Right renal cortex interstitium (tissue), 3 donors: Measurements from ENCODE around the gene COL6A2. TPM values are rescaled to one million over a fixed set of nuclear protein-coding genes. Genes with fewer than 3 reads are reported as not detected.
"Not testable (repeated sequence)": the region's sequence is repeated elsewhere in the genome, so short reads cannot be mapped to it uniquely, and the experiment has no call there.

Experiments
- DNase-seq, 3 donors: peaks; one replicate each; pipeline ENCODE4 v3.0.0-alpha.2; 2013; ENCODE audit warnings: low read depth in 3 of 3, low spot score in 2 of 3
- polyA plus RNA-seq, 3 donors: library from polyadenylated mRNA; unstranded; fragments of 120-200 nt; gene quantifications; one replicate each; pipeline ENCODE4 v1.2.1, GENCODE V29; 2013; ENCODE audit not compliant: insufficient read length in 3 of 3

Gene COL6A2
- polyA plus RNA-seq, 3 donors: 160 to 172 (median 170) TPM

DNA sequence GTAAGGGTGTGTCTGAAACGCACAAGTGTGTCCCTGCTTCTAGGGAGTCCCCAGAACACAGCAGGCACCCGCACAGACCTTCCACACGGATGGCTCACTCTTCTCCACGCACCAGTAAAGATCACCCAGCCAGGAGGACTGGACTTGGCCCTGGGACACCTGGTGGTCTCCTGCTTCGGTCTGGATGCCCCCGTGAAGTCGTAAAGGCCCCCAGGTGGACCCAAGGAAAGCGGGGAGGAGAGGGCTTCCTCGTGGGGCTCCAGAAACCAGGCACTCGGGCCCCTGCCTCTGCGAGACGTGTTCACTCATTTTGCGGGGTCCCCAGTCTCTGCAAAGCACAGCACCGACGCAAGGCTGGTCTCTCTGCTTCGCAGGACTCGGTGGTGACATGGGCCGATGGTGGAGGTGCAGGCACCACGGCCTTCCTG is 20.2 kb upstream of the COL6A2 start:
- no peak for DNase-seq

DNA sequence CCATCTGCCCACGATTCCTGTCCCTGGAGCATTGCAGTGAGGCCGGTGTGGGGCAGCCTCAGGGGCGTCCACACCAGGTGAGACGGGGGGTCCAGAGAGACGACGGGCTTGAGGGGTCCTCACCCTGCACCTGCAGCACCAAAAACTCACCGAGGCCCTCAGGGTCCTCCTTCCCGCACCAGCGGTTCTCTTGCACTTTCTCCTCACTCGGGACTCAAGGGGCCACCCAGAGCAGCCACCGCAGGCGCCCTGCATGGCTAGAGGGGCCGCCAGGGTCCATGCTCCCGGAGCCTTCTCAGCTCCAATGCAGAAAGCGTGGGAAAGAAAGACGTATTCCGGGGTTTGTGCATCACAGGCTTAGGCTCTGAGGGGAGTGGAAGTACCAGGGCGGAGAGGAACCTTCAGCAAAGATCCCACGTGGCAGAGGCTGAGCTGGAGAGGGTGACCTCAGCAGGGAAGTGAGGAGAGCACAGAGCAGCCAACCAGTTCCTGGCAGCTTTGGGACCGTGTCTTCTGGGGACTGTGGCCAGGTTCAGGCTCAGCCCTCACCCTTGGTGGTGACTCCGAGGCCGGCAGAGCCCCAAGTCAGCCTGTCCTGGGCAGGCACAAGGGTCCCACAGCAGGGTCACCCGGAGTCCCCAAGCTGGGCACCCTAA is 19.5 kb upstream of the COL6A2 start:
- no peak for DNase-seq

DNA sequence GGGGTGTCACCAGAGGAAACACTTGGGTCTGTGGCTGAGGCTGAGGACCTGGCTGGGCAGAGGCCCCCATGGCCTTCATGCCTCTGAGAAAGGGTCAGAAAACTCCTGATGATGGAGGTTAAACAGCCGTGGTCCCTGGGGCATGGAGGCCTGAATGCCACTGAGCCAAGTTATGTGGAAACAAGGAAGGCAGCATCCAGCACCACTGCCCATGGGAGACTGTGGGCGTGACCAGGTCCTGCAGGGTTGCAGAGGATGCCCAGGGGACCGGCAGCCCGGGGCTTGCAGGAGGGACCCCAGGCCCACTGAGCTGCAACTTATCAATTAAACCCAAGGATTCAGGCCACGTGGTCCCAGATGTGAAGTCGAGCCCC is 18.9 kb upstream of the COL6A2 start:
- no peak for DNase-seq

GRCh38 chr21:46079352-46080170 is 18.4 kb upstream of the COL6A2 start:
- DNase-seq: no peak

- DNase-seq: no peak
Measured at GRCh38 chr21:46080171-46081021, 17.5 kb upstream of the COL6A2 start.

DNA sequence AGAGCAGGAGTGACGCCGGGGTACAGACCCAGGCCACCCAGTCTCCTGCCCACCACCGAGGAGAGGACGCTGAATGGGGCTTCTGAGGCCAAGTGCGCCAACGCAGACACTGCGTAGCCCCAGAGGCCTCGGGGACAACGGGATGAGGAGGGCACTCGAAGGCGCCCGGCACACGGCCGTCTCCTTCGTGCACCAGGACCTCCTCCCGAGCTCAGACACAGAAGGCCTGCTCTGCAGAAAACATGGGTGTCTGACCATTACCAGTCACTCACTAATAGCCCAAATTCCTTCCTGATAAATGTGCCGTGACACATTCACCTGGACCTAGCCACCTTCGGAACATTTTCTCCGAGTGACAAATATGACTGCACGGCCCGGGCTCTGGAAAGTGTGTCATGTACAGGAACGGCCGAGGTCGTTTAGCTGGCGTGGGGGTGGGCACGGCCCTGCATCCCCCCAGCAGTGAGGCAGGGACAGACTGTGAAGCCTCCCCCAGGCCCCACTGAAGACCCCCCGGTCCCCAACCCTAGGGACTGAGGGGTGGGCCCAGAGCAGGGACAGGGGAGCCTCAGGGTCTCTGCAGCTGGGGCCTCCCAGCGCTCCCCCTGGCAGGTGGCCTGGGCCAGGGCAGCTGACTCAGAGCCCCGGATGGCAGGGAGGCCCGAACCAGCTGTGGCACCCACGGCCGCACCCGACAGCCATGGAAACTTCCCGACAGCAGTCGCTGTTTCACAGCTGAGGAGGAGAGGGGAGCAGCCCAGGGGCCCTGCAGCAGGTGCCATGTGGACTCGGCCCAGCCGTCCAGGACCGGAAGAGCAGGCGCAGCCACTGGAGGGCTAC is 16.7 kb upstream of the COL6A2 start:
- no peak for DNase-seq

DNA sequence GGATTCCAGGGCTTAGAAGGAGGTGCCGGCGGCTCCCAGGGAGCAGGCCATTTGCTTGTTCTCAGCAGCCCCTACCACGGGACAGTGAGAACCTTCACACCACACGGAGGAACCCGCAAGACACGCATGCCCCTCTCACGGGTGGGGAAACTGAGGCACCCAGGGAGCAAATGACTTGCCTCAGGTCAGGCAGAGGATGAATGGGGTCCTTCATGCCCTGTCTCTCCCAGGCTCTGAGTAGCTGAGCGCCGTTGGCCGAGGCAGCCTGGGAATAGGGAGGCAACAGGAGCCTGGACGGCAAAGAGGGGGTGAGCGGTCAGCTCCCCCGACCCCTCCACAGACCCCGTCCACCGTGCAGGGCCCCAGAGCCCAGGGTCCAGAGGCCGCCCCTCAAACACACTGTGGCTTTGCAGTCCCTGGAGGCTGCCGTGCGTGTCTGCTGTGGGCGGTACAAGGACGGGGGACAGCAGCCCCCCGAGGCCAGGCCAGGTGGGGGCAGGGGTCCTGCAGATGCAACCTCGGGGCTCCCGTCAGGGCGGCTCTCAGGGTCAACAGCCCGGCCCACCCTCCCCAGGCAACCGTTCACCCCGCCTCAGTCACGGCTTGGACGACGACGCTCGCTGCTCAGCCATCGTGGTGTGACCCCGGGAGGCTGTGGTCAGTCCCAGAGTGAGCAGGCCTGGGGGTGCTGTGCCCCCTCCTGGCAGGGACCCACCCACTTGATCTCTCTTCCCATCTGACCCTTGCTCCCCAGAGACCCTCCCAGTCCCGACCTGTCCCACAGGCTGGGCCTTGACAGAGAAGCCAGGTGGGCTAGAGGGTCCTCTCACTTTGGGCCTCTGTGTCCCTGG is 15.8 kb upstream of the COL6A2 start:
- DNase-seq: no peak

- no peak for DNase-seq
Measured at GRCh38 chr21:46082713-46082962, 15.3 kb upstream of the COL6A2 start.

GRCh38 chr21:46082963-46083790 is 14.7 kb upstream of the COL6A2 start:
- DNase-seq: no peak

- no peak for DNase-seq
Measured at GRCh38 chr21:46083791-46084561, 13.9 kb upstream of the COL6A2 start.

GRCh38 chr21:46084709-46085108 is 13.2 kb upstream of the COL6A2 start:
- DNase-seq: no peak

DNA sequence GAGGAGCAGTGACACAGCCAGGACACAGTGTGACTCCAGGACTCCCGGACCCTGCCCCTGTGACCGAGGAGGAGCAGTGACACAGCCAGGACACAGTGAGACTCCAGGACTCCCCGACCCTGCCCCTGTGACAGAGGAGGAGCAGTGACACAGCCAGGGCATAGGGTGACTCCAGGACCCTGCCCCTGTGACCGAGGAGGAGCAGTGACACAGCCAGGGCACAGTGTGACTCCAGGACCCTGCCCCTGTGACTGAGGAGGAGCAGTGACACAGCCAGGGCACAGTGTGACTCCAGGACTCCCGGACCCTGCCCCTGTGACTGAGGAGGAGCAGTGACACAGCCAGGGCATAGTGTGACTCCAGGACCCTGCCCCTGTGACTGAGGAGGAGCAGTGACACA is 12.7 kb upstream of the COL6A2 start:
- not testable (repeated sequence) for DNase-seq

DNA sequence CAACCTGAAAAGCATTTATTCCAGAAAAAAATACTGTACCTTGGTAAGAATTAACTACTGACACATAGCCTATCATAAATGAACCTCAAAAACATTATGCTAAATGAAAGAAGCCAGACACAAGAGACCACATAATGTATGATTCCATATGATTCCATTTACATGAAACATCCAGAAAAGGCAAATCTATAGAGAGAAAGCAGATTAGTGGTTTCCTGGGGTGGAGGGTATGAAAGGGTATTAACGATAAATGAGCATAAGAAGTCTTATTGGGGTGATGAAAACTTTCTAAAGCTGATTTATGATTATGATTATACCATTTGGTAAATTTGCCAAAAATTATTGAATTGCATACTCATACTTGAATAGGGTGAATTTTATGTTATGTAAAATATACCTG is 10.3 kb upstream of the COL6A2 start:
- no peak for DNase-seq

DNA sequence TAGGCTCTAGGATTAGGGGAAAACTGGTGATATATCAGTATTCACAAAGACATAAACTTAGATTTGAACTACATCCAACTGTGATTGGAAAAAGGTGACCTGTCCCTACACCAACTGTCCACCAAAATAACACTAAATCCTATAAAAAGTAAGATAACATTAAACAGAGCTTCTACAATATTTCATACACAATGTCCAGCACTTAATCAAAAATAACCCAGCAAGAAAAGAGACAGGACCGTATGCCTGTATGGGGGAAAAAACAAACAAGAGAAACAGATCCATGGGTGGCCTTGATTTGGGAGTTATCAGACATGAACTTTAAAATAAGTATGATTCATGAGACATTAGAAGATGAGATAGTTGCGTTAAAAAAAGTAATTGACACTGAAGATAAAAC is 9.7 kb upstream of the COL6A2 start:
- DNase-seq: no peak

DNA sequence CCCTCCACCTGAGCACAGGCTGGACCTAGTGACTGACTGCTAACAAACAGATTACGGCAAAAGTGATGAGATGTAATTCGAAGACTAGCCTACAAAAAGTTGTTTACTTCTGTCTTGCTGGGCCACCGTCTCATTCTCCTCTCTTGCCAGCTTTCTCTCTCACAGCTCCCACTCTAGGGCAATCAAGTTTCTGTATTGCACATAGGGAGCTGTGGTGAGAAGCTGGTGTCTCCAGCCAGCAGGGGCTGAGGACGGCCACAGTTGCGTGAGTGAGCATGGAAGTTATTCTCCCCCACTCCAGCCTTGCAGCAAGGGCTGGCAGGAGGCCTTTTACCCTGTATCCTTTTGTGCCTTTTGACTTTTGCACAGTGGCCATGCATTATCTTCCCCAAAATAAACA is 8.6 kb upstream of the COL6A2 start:
- no peak for DNase-seq

GRCh38 chr21:46091118-46091517 is 6.8 kb upstream of the COL6A2 start:
- no peak for DNase-seq

- no peak for DNase-seq
Measured at GRCh38 chr21:46091631-46092025, 6.3 kb upstream of the COL6A2 start.

DNA sequence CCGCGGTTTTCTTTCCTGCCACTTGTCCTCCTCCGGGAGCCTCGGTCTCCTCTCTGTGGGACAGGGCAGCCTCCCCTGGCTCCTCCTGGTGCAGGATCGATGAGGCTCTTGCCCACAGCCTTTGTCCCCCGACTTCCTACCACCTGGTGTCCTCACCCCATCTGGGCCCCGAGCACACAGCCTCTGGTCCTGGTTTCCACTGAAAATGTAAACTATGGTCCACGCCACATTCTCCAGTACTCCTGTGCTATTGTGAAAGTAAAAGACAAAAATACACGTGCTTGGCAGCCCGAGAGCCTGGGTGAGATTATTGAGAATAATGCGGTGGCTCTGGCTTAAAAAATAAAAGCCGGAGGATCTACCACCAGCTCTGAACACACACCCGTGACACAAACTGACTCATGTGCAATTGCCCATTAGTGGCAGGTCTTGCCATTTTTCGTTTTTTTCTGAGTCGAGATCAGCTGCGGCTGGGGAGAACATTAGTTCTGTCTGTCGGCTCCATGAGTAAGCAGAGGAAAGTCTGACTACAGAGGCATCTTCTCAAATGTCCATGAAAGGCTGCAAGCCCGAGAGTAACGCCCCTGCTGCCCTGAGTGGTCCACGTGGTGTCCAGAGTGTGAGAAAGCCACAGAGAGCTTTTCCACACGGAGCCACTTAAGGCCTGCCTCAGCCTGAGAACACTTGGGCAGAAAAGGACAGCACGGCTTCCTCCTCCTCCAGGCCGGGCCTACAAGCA is 5.7 kb upstream of the COL6A2 start:
- no peak for DNase-seq
